K562 (cell line): ENCODE measurements around the gene EVI5. TPM values are rescaled to one million over a fixed set of nuclear protein-coding genes. Genes with fewer than 3 reads are reported as not detected.

Source experiments
- ATAC-seq: fragments of 200-7000 bp; cut with Tn5 transposase; 3 replicates; pipeline ENCODE4 v1.9.1; 2020; ENCODE audit warnings: moderate library complexity
- BruUV-seq: library from RNA; stranded (reverse); fragments of 400-500 nt; replicated peaks from 2 replicates; lab custom pipeline; 2021; lab: Mats Ljungman, UMichigan
- CTCF ChIA-PET: fragments of 300-600 bp; formaldehyde crosslinking; extraction: SDS; loops from one replicate; lab custom pipeline; 2021; ENCODE audit warnings: low intra/inter-chr PET ratio; lab: Yijun Ruan, JAX
- POLR2A ChIA-PET: fragments of 300-600, 350-650 bp; sonication (Branson Sonifier 250); formaldehyde crosslinking; extraction: SDS; loops from one replicate; lab custom pipeline; 2021; ENCODE audit warnings: antibody characterized with exemption, inconsistent platforms; lab: Yijun Ruan, JAX
- DNase-seq, 4 experiments: peaks; one replicate each; pipeline versions ENCODE4 v3.0.0 to v3.0.0-alpha.2; 2011 to 2018; ENCODE audit warnings: low spot score in 3 of 4, mixed read lengths in 3 of 4; ENCODE audit errors: extremely low read depth in 1 of 4
- FAIRE-seq: peaks from 2 replicates; lab custom pipeline; 2011; peaks lifted over from hg19 to GRCh38; lab: Jason Lieb, UNC
- H2AFZ ChIP-seq: 2 replicates; pipeline ENCODE4 v1.6.0; 2011; ENCODE audit warnings: low read depth, low read length, control low read depth, inconsistent platforms
- H3K27ac ChIP-seq: fragments of 200-600 bp; 3 replicates; pipeline ENCODE4 v1.8.0; 2011; ENCODE audit warnings: low read depth, mild to moderate bottlenecking, control low read depth, inconsistent platforms, low read length, moderate library complexity, mixed read lengths; ENCODE audit errors: extremely low read depth
- H3K27me3 ChIP-seq, 2 experiments: fragments of 300-600 bp in 1 of 2; 2 replicates in 1 of 2; 3 replicates in 1 of 2; pipeline versions ENCODE4 v1.6.0 to v1.8.0; 2011; ENCODE audit warnings: inconsistent platforms in 2 of 2, low read length in 2 of 2, mild to moderate bottlenecking in 1 of 2, mixed read lengths in 1 of 2, moderate library complexity in 1 of 2; ENCODE audit not compliant: control insufficient read depth in 2 of 2, insufficient read depth in 2 of 2
- H3K36me3 ChIP-seq: fragments of 300-600 bp; 3 replicates; pipeline ENCODE4 v1.8.0; 2011; ENCODE audit warnings: mild to moderate bottlenecking, low read length, inconsistent platforms; ENCODE audit not compliant: control insufficient read depth, insufficient read depth
- H3K4me1 ChIP-seq, 2 experiments: fragments of 200-600 bp in 1 of 2; replicated peaks in 1 of 2; 2 replicates in 1 of 2; 3 replicates in 1 of 2; pipeline versions ENCODE4 v1.5.1 to v1.8.0; 2011; ENCODE audit warnings: inconsistent platforms in 2 of 2, low read length in 2 of 2, mild to moderate bottlenecking in 1 of 2, mixed read lengths in 1 of 2, moderate library complexity in 1 of 2; ENCODE audit not compliant: control insufficient read depth in 2 of 2, insufficient read depth in 2 of 2
- H3K4me2 ChIP-seq: 2 replicates; pipeline ENCODE4 v1.6.1; 2011; ENCODE audit warnings: low read length, control low read depth, inconsistent platforms, mixed read lengths; ENCODE audit not compliant: insufficient read depth
- H3K4me3 ChIP-seq: fragments of 200-600 bp; sonication (generic), shearing (Covaris generic); 2 replicates; pipeline ENCODE4 v1.5.1; 2016; ENCODE audit warnings: control low read depth, inconsistent platforms
- H3K79me2 ChIP-seq: fragments of 200-600 bp; 3 replicates; pipeline ENCODE4 v1.8.0; 2011; ENCODE audit warnings: low read length, inconsistent platforms; ENCODE audit not compliant: control insufficient read depth, insufficient read depth
- H3K9ac ChIP-seq, 2 experiments: 2 replicates each; pipeline versions ENCODE4 v1.6.0 to v1.6.1; 2011; ENCODE audit warnings: low read depth in 2 of 2, low read length in 2 of 2, control low read depth in 1 of 2, inconsistent platforms in 1 of 2, mild to moderate bottlenecking in 1 of 2, mixed read lengths in 1 of 2; ENCODE audit not compliant: insufficient read depth in 1 of 2
- H3K9me1 ChIP-seq: one replicate; pipeline ENCODE4 v1.6.0; 2011; ENCODE audit warnings: inconsistent platforms, mild to moderate bottlenecking, low read length, moderate library complexity; ENCODE audit not compliant: control insufficient read depth, insufficient read depth
- H3K9me3 ChIP-seq: replicated peaks from 2 replicates; pipeline ENCODE4 v1.5.1; 2011; ENCODE audit warnings: low read depth, low read length, inconsistent platforms; ENCODE audit not compliant: control insufficient read depth, insufficient read depth
- H4K20me1 ChIP-seq: replicated peaks from 2 replicates; pipeline ENCODE4 v1.6.1; 2011; ENCODE audit warnings: low read length, inconsistent platforms, mixed read lengths; ENCODE audit not compliant: control insufficient read depth, insufficient read depth
- ARID1B ChIP-seq: fragments of 450-650 bp; IDR thresholded peaks from 2 replicates; pipeline ENCODE4 v1.6.1; 2016; ENCODE audit warnings: antibody characterized with exemption, mild to moderate bottlenecking, inconsistent platforms
- ATF7 ChIP-seq: fragments of 450-650 bp; IDR thresholded peaks from 2 replicates; pipeline ENCODE4 v1.7.1; 2014; ENCODE audit warnings: mild to moderate bottlenecking, moderate library complexity
- IRF9 ChIP-seq: fragments of 450-650 bp; IDR thresholded peaks from 2 replicates; pipeline ENCODE4 v1.6.1; 2016; ENCODE audit warnings: missing biosample characterization, missing genetic modification characterization
- RNF2 ChIP-seq: sonication (generic); IDR thresholded peaks from 2 replicates; pipeline ENCODE4 v1.6.1; 2016
- SPI1 ChIP-seq: IDR thresholded peaks from 2 replicates; pipeline ENCODE4 v1.6.1; 2011; ENCODE audit warnings: low read depth, low read length, control low read depth, borderline replicate concordance
- YY1 ChIP-seq, 3 experiments: IDR thresholded peaks; 2 replicates each; pipeline ENCODE4 v1.6.1; 2011; ENCODE audit warnings: low read length in 2 of 3, mild to moderate bottlenecking in 2 of 3, moderate library complexity in 2 of 3, borderline replicate concordance in 1 of 3, control low read depth in 1 of 3, low read depth in 1 of 3; ENCODE audit not compliant: insufficient read depth in 3 of 3, insufficient replicate concordance in 2 of 3, control insufficient read depth in 1 of 3, insufficient read length in 1 of 3; ENCODE audit errors: extremely low read depth in 1 of 3
- ZNF274 ChIP-seq: IDR thresholded peaks from 2 replicates; pipeline ENCODE4 v1.6.1; 2011; ENCODE audit warnings: low read depth, mild to moderate bottlenecking, low read length, moderate library complexity, borderline replicate concordance
- ZNF407 ChIP-seq: fragments of 450-650 bp; IDR thresholded peaks from 2 replicates; pipeline ENCODE4 v1.6.1; 2016; ENCODE audit warnings: low read depth
- WGBS: fragments of 100-300 bp; shearing (Covaris generic); methylation state at CpG from one replicate; pipeline ENCODE4 v1.1.6; 2016; ENCODE audit warnings: low coverage, mixed read lengths; ENCODE audit not compliant: insufficient coverage; ENCODE audit errors: missing lambda C conversion rate; 5-methylcytosine and 5-hydroxymethylcytosine counted together
- in situ Hi-C: fragments of 300-500 bp; cut with MboI; formaldehyde crosslinking; loops from 4 replicates; pipeline ENCODE4 v1.15.0; 2018; ENCODE audit warnings: inconsistent platforms, mixed read lengths
- intact Hi-C: fragments of 100-400 bp; cut with micrococcal nuclease; formaldehyde crosslinking; loops from 2 replicates; pipeline ENCODE4 v1.14.2; 2022
- polyA plus RNA-seq, 8 experiments: library from polyadenylated mRNA; depleted of rRNA in 4 of 8; stranded (reverse) in 5 of 8; unstranded in 3 of 8; fragments of >200 nt; fragmentation: Nextera tagmentation in 2 of 8; fragmentation: Illumina TruSeq in 1 of 8; extraction: Ambion mirVana in 2 of 8; extraction: Trizol in 1 of 8; gene quantifications; 2 replicates each; pipeline versions ENCODE4 v1.2.1 to v1.2.3, GENCODE V29; 2011 to 2014; ENCODE audit warnings: inconsistent platforms in 1 of 8, missing spikeins in 1 of 8
- total RNA-seq, 7 experiments: library from RNA; depleted of rRNA in 6 of 7; stranded (reverse); fragments of >200 nt in 6 of 7; fragmentation: Illumina TruSeq in 2 of 7; extraction: Trizol in 2 of 7; gene quantifications; 2 replicates each; pipeline versions ENCODE4 v1.2.1 to v1.2.3, GENCODE V29; 2011 to 2021; ENCODE audit warnings: low replicate concordance in 1 of 7
- TF ChIP-seq, protein P1 (sequence below): fragments of 250-450 bp; sonication (Bioruptor Pico); IDR thresholded peaks from 2 replicates; pipeline ENCODE4 v1.9.0; 2021; ENCODE audit warnings: mild to moderate bottlenecking
- TF ChIP-seq, protein P2 (sequence below): fragments of 450-650 bp; IDR thresholded peaks from 2 replicates; pipeline ENCODE4 v1.6.1; 2016; ENCODE audit warnings: mild to moderate bottlenecking

EVI5 gene
- total and polyA plus RNA-seq, 9 of the 15 experiments (the other 6 are each of a cell fraction or from before 2014, with no cell fraction given): 1.7 to 50.1 (median 13.7) TPM

DNA sequence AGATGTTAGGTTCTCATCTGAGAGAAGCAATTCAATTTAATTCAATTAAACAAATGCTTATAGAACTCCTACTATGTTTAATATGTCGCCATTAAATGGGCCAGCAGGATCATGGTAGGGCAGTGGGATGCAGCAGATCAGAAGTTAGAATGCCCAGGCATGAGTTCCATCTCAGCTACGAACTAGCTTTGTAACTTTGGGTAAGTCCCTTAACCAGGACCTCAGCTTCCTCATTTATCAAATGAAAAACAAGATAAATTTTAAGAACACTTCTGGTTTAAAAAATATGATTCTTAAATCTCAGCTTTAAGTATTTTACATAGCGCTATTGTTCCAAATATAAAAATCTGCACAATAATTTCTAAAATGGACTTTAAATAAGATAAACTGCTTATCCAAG, 230.7 kb downstream of the EVI5 start:
- POLR2A ChIA-PET: no interaction called here
- in situ Hi-C loops: no loop called here

More for the DNA sequence above, 230.7 kb downstream of the EVI5 start:
- no peak overlapping the region for H3K4me2 ChIP-seq
- no peaks in the 10 kb centered on the region for H3K27me3 ChIP-seq
- H2AFZ ChIP-seq: no peak overlapping the region
- CTCF ChIA-PET: no interaction called here
- no peak for FAIRE-seq
- ATAC-seq: no peak
- H3K4me1 ChIP-seq: no peaks in the 10 kb centered on the region
- no peak for DNase-seq
- BruUV-seq: no TSS peak
- H3K4me3 ChIP-seq: no peak overlapping the region
- H3K79me2 ChIP-seq: no peaks in the 10 kb centered on the region
- H3K36me3 ChIP-seq: no peaks in the 10 kb centered on the region
- no peak overlapping the region for H3K27ac ChIP-seq
- H3K9me3 ChIP-seq: no peaks in the 10 kb centered on the region
- H3K9ac ChIP-seq: no peak overlapping the region
- TF ChIP-seq YY1 (IDR thresholded peaks at IDR 0.05; ENCODE audit: borderline replicate concordance in 1 of 3, control insufficient read depth in 1 of 3, extremely low read depth in 1 of 3, insufficient read depth in 3 of 3, insufficient read length in 1 of 3, insufficient replicate concordance in 2 of 3, low read depth in 1 of 3, low read length in 2 of 3): no peak
- no peak for TF ChIP-seq SPI1
- no peak for TF ChIP-seq ATF7
- TF ChIP-seq ARID1B: no peak
- TF ChIP-seq ZNF407: no peak
- TF ChIP-seq, protein P1, sequence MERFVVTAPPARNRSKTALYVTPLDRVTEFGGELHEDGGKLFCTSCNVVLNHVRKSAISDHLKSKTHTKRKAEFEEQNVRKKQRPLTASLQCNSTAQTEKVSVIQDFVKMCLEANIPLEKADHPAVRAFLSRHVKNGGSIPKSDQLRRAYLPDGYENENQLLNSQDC (CRISPR knock-in tag): no peak
- TF ChIP-seq IRF9: no peak
- TF ChIP-seq RNF2: no peak
- TF ChIP-seq ZNF274: no peak
- TF ChIP-seq, protein P2, sequence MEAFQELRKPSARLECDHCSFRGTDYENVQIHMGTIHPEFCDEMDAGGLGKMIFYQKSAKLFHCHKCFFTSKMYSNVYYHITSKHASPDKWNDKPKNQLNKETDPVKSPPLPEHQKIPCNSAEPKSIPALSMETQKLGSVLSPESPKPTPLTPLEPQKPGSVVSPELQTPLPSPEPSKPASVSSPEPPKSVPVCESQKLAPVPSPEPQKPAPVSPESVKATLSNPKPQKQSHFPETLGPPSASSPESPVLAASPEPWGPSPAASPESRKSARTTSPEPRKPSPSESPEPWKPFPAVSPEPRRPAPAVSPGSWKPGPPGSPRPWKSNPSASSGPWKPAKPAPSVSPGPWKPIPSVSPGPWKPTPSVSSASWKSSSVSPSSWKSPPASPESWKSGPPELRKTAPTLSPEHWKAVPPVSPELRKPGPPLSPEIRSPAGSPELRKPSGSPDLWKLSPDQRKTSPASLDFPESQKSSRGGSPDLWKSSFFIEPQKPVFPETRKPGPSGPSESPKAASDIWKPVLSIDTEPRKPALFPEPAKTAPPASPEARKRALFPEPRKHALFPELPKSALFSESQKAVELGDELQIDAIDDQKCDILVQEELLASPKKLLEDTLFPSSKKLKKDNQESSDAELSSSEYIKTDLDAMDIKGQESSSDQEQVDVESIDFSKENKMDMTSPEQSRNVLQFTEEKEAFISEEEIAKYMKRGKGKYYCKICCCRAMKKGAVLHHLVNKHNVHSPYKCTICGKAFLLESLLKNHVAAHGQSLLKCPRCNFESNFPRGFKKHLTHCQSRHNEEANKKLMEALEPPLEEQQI: no peak
- TF ChIP-seq, all 486 proteins: peak for 0
- Histone ChIP-seq H4K20me1 (no peaks in the 10 kb centered on the region), H3K9me1 (no peaks in the 10 kb centered on the region)
- 52% methylated on average over 3 of the region's 3 CpGs for WGBS
- intact Hi-C loops: no loop called here
